COR-L47 (cell line): ENCODE results near the gene SOD3.

Experiments used
- DNase-seq: peaks from one replicate; lab custom pipeline; 2025; lab: John Stamatoyannopoulos, UW

The SOD3 gene

GRCh38 chr4:24840826-24841543, 45.6 kb downstream of the SOD3 start:
- no peak for DNase-seq

- no peak for DNase-seq
Observed at GRCh38 chr4:24842356-24842755, 47.0 kb downstream of the SOD3 start.

GRCh38 chr4:24843096-24843495, 47.7 kb downstream of the SOD3 start:
- DNase-seq = no peak

- DNase-seq = no peak
Observed at GRCh38 chr4:24845132-24845531, 49.8 kb downstream of the SOD3 start.

GRCh38 chr4:24845902-24846301, 50.5 kb downstream of the SOD3 start:
- DNase-seq = no peak

- DNase-seq = no peak
Observed at GRCh38 chr4:24846716-24847115, 51.3 kb downstream of the SOD3 start.

- DNase-seq = no peak
Observed at GRCh38 chr4:24849351-24849750, 54.0 kb downstream of the SOD3 start.

GRCh38 chr4:24849756-24850155, 54.4 kb downstream of the SOD3 start:
- DNase-seq = no peak
